A549 (cell line): ENCODE results near the gene PSMA4. TPM values are rescaled to one million over a fixed set of nuclear protein-coding genes. Genes with fewer than 3 reads are reported as not detected.

Experiments
- ATAC-seq, 2 experiments: fragments of 200-7000 bp in 1 of 2; fragments of >200 bp in 1 of 2; cut with Nextera tagmentation in 1 of 2; cut with Tn5 transposase in 1 of 2; 3 replicates each; pipeline versions ENCODE4 v1.8.0 to v1.9.1; 2018 to 2020; ENCODE audit warnings: mild to moderate bottlenecking in 1 of 2, moderate library complexity in 1 of 2
- CTCF ChIA-PET: fragments of 300-600 bp; sonication (Branson Sonifier 250); formaldehyde crosslinking; extraction: SDS; loops from one replicate; lab custom pipeline; 2021; ENCODE audit warnings: antibody characterized with exemption, inconsistent platforms; lab: Yijun Ruan, JAX
- POLR2A ChIA-PET: fragments of 350-600 bp; formaldehyde crosslinking; extraction: SDS; loops from one replicate; lab custom pipeline; 2021; ENCODE audit warnings: antibody characterized with exemption, inconsistent platforms; lab: Yijun Ruan, JAX
- DNase-seq, 2 experiments: peaks; one replicate each; pipeline versions ENCODE4 v3.0.0 to v3.0.0-alpha.2; 2011 to 2016; ENCODE audit warnings: low read depth in 1 of 2, low spot score in 1 of 2
- FAIRE-seq: peaks from 2 replicates; lab custom pipeline; 2011; peaks lifted over from hg19 to GRCh38; lab: Jason Lieb, UNC
- H3K27ac ChIP-seq, 2 experiments: fragments of >200 bp; sonication (Bioruptor Twin); formaldehyde crosslinking; 3 replicates each; pipeline ENCODE4 v1.5.1; 2016 to 2017
- H3K4me1 ChIP-seq: fragments of >200 bp; sonication (Bioruptor Twin); formaldehyde crosslinking; 3 replicates; pipeline ENCODE4 v1.6.1; 2016
- H3K4me2 ChIP-seq: fragments of >200 bp; sonication (Bioruptor Twin); formaldehyde crosslinking; 3 replicates; pipeline ENCODE4 v1.6.1; 2016
- H3K4me3 ChIP-seq: fragments of >200 bp; sonication (Bioruptor Twin); formaldehyde crosslinking; 3 replicates; pipeline ENCODE4 v1.5.1; 2016
- H3K9me3 ChIP-seq: fragments of >200 bp; sonication (Bioruptor Twin); formaldehyde crosslinking; 3 replicates; pipeline ENCODE4 v1.6.1; 2016
- CBX8 ChIP-seq: fragments of 200-600 bp; sonication (generic); IDR thresholded peaks from 2 replicates; pipeline ENCODE4 v1.6.1; 2016
- CEBPB ChIP-seq, 2 experiments: fragments of >200 bp in 1 of 2; sonication (Bioruptor Twin) in 1 of 2; formaldehyde crosslinking in 1 of 2; IDR thresholded peaks; 2 replicates each; pipeline ENCODE4 v1.6.1; 2012 to 2016
- EHF ChIP-seq: fragments of 250-450 bp; sonication (Bioruptor Pico); IDR thresholded peaks from 2 replicates; pipeline ENCODE4 v1.5.0; 2020; ENCODE audit warnings: mild to moderate bottlenecking
- ESRRA ChIP-seq: fragments of 150-350 bp; IDR thresholded peaks from 2 replicates; pipeline ENCODE4 v1.6.1; 2014; ENCODE audit warnings: mild to moderate bottlenecking, low read length, borderline replicate concordance
- HES2 ChIP-seq: fragments of >200 bp; sonication (Bioruptor Twin); formaldehyde crosslinking; IDR thresholded peaks from 2 replicates; pipeline ENCODE4 v1.6.1; 2016
- HOXA7 ChIP-seq: fragments of 250-450 bp; sonication (Bioruptor Pico); IDR thresholded peaks from 2 replicates; pipeline ENCODE4 v1.5.0; 2020; ENCODE audit warnings: mild to moderate bottlenecking, moderate library complexity
- JUNB ChIP-seq: fragments of >200 bp; sonication (Bioruptor Twin); formaldehyde crosslinking; IDR thresholded peaks from 2 replicates; pipeline ENCODE4 v1.6.1; 2016
- KDM5A ChIP-seq: fragments of 200-600 bp; sonication (generic); IDR thresholded peaks from 2 replicates; pipeline ENCODE4 v1.6.1; 2016; ENCODE audit warnings: antibody characterized with exemption, mild to moderate bottlenecking
- MAFK ChIP-seq: fragments of 450-650 bp; IDR thresholded peaks from 2 replicates; pipeline ENCODE4 v1.6.1; 2014; ENCODE audit not compliant: partially characterized antibody
- MAZ ChIP-seq: fragments of 150-350 bp; IDR thresholded peaks from 2 replicates; pipeline ENCODE4 v1.6.1; 2014; ENCODE audit warnings: antibody characterized with exemption, low read depth, low read length, borderline replicate concordance
- MYC ChIP-seq: IDR thresholded peaks from 2 replicates; pipeline ENCODE4 v1.6.1; 2012; ENCODE audit warnings: mild to moderate bottlenecking, inconsistent platforms, low read length, improper control_type of control experiment, borderline replicate concordance
- NFE2L2 ChIP-seq: fragments of 150-350 bp; conservative IDR thresholded peaks from 2 replicates; pipeline ENCODE4 v1.6.1; 2014; ENCODE audit warnings: low read length
- NPAS2 ChIP-seq: fragments of 250-450 bp; sonication (Bioruptor Pico); IDR thresholded peaks from 2 replicates; pipeline ENCODE4 v1.8.0; 2022; ENCODE audit warnings: mild to moderate bottlenecking, moderate library complexity, borderline replicate concordance
- PBX3 ChIP-seq: IDR thresholded peaks from 2 replicates; pipeline ENCODE4 v1.6.1; 2012
- PHF8 ChIP-seq: fragments of 200-600 bp; sonication (generic); IDR thresholded peaks from 2 replicates; pipeline ENCODE4 v1.6.1; 2016; ENCODE audit warnings: low read depth, mild to moderate bottlenecking, antibody characterized with exemption, moderate library complexity, borderline replicate concordance
- POLR2AphosphoS2 ChIP-seq: conservative IDR thresholded peaks from 2 replicates; pipeline ENCODE4 v1.6.1; 2012; ENCODE audit warnings: low read length, improper control_type of control experiment, inconsistent platforms
- RNF2 ChIP-seq: fragments of 200-600 bp; sonication (generic); IDR thresholded peaks from 2 replicates; pipeline ENCODE4 v1.6.1; 2016; ENCODE audit warnings: low read depth, mild to moderate bottlenecking, antibody characterized with exemption, moderate library complexity, borderline replicate concordance
- SMC3 ChIP-seq: fragments of >200 bp; sonication (Bioruptor Twin); formaldehyde crosslinking; IDR thresholded peaks from 3 replicates; pipeline ENCODE4 v1.6.1; 2018; ENCODE audit warnings: inconsistent platforms
- TP53 ChIP-seq: fragments of 250-450 bp; sonication (Bioruptor Pico); IDR thresholded peaks from 2 replicates; pipeline ENCODE4 v1.5.0; 2021; ENCODE audit warnings: mild to moderate bottlenecking, moderate library complexity
- ZNF302 ChIP-seq: fragments of 250-450 bp; sonication (Bioruptor Pico); IDR thresholded peaks from 2 replicates; pipeline ENCODE4 v1.9.0; 2021; ENCODE audit warnings: inconsistent platforms, mild to moderate bottlenecking, moderate library complexity
- WGBS: methylation state at CpG from one replicate; pipeline ENCODE4 v1.1.6; 2017; ENCODE audit errors: missing lambda C conversion rate; 5-methylcytosine and 5-hydroxymethylcytosine counted together
- polyA plus RNA-seq, 4 experiments: library from polyadenylated mRNA; depleted of rRNA in 3 of 4; stranded (reverse); fragments of >200 nt; fragmentation: RNase III in 1 of 4; extraction: RNeasy Plus Mini Kit Qiagen cat#74134 plus additional on column Dnase treatment in 1 of 4; gene quantifications; 2 replicates in 3 of 4; 3 replicates in 1 of 4; pipeline ENCODE4 v1.2.3, GENCODE V29; 2011 to 2017
- TF ChIP-seq, protein P1 (sequence below): fragments of 150-350 bp; IDR thresholded peaks from 2 replicates; pipeline ENCODE4 v1.6.1; 2014; ENCODE audit warnings: low read depth, mild to moderate bottlenecking, low read length
- TF ChIP-seq, protein P2 (sequence below): IDR thresholded peaks from 2 replicates; pipeline ENCODE4 v1.6.1; 2012

The PSMA4 gene
- polyA plus RNA-seq, 2 of the 4 experiments (the other 2 are of a cell fraction), result 589 to 719 TPM

DNA sequence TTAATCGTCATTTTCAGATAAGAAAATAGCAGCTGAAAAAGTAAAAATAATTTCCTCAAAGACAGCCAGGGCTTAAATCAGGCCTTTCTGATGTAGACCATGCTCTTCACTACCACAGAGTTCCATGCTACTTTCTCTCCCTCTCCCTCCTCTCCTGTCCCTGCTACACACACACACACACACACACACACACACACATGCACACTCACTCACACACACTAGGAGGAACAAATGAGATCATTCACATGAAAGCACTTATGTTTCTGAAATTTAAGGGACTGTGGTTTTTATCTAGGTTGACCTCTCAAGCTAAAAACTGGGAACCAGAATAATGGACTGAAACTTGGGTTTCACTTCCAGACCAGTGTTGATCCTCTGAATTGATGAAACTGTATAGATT is 4.1 kb upstream of the PSMA4 start:
- Histone ChIP-seq H3K4me3 (no peak overlapping the region), H3K4me2 (no peak overlapping the region), H3K4me1 (0 out of 3 replicates have a peak, but pooled peaks cover 3% of the 10 kb centered on the region), H3K9me3 (no peaks in the 10 kb centered on the region), H3K27ac (no peak overlapping the region)
- 88% methylated on average over 1 of the region's 1 CpG for WGBS
- ATAC-seq (no peak), DNase-seq (no peak), FAIRE-seq (no peak)
- CTCF ChIA-PET, result interaction anchor here (1.0 kb wide), 1 partner anchor 12 kb away, joined by 3 read pairs; no protein-coding TSS in a partner anchor
- POLR2A ChIA-PET, result no interaction called here
- no peak for TF ChIP-seq EHF (CRISPR knock-in tag)

- FAIRE-seq (no peak), DNase-seq (no peak), ATAC-seq (no peak)
- CTCF ChIA-PET, result interaction anchor here (0.6 to 1.9 kb wide), 4 partner anchors 12 to 229 kb away, joined by 3 to 5 read pairs (median 3); partner anchors contain the start of gene CHRNA5
- H3K4me2 ChIP-seq, result no peak overlapping the region
- 73% methylated on average over 5 of the region's 5 CpGs for WGBS
- no peaks in the 10 kb centered on the region for H3K9me3 ChIP-seq
- POLR2A ChIA-PET, result interaction anchor here (1.4 kb wide), 1 partner anchor 28 kb away, joined by 3 read pairs; the partner anchor contains the start of gene CHRNA5
- H3K4me1 ChIP-seq, result peaks cover 10% of the 10 kb centered on the region
- no peak overlapping the region for H3K27ac ChIP-seq
- TF ChIP-seq ESRRA (no peak), POLR2AphosphoS2 (no peak), MAZ (no peak), CBX8 (no peak), HOXA7 (CRISPR knock-in tag) (no peak), SMC3 (no peak), ZNF302 (CRISPR knock-in tag) (no peak), PBX3 (no peak)
- TF ChIP-seq, protein P1, sequence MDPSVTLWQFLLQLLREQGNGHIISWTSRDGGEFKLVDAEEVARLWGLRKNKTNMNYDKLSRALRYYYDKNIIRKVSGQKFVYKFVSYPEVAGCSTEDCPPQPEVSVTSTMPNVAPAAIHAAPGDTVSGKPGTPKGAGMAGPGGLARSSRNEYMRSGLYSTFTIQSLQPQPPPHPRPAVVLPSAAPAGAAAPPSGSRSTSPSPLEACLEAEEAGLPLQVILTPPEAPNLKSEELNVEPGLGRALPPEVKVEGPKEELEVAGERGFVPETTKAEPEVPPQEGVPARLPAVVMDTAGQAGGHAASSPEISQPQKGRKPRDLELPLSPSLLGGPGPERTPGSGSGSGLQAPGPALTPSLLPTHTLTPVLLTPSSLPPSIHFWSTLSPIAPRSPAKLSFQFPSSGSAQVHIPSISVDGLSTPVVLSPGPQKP, result no peak
- no peak overlapping the region for H3K4me3 ChIP-seq
Observed at GRCh38 chr15:78537266-78537905, 2.9 kb upstream of the PSMA4 start.

DNA sequence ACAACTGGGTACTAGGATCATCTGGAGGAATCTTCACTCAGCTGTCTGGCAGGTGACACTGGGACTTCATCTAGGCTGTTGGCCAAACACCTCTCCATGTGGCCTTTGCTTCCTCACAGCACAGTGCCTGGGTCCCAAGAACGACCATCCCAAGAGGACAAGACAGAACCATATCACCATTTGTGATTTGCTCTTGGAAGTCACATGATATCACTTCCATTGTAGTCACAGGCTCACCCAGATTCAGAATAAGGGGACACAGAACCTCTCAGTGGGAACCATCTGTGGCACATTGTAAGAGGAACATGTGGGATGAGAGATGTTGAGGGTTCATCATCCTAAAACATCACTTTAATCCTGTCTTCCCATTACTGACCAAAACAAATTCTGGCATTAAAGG is 1.9 kb upstream of the PSMA4 start:
- Histone ChIP-seq H3K4me1 (peaks cover 13% of the 10 kb centered on the region), H3K4me3 (no peak overlapping the region), H3K27ac (no peak overlapping the region)
- ChIA-PET POLR2A (no interaction called here), CTCF (interaction anchor here (0.9 to 1.9 kb wide), 2 partner anchors 11 to 17 kb away, joined by 3 to 5 read pairs; no protein-coding TSS in a partner anchor)
- TF ChIP-seq SMC3, result no peak
- TF ChIP-seq NPAS2, result no peak
- no peak for TF ChIP-seq NFE2L2
- no peak for TF ChIP-seq TP53 (CRISPR knock-in tag)
- no peak for TF ChIP-seq RNF2
- no peak for TF ChIP-seq MAFK
- TF ChIP-seq, protein P2, sequence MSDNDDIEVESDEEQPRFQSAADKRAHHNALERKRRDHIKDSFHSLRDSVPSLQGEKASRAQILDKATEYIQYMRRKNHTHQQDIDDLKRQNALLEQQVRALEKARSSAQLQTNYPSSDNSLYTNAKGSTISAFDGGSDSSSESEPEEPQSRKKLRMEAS, result no peak
- no peak for TF ChIP-seq JUNB
- no peak for TF ChIP-seq EHF (CRISPR knock-in tag)
- TF ChIP-seq HES2, result no peak
- no peak for TF ChIP-seq MYC
- no peak for TF ChIP-seq PHF8
- TF ChIP-seq CEBPB (IDR thresholded peaks at IDR 0.05), result no peak
- TF ChIP-seq KDM5A, result no peak
- TF ChIP-seq, all 56 proteins: peak for 0
- FAIRE-seq, result no peak
- Histone ChIP-seq H3K4me2 (no peak overlapping the region), H3K9me3 (no peaks in the 10 kb centered on the region)
- DNase-seq, result no peak
- no peak for ATAC-seq
- 29% methylated on average over 1 of the region's 1 CpG for WGBS
